GM18508 (cell line): Measurements from ENCODE around the gene WDR88.
"Not testable (repeated sequence)": the region's sequence is repeated elsewhere in the genome, so short reads cannot be mapped to it uniquely, and the experiment has no call there.

Experiments used
- ATAC-seq: cut with Tn5 transposase; IDR thresholded peaks from one replicate; pipeline ENCODE4 v1.9.1; 2021; ENCODE audit warnings: moderate number of reproducible peaks; ENCODE audit not compliant: insufficient read depth, unreplicated experiment

WDR88 gene

GRCh38 chr19:33208904-33209849 is 77.3 kb downstream of the WDR88 start:
- no peak for ATAC-seq

GRCh38 chr19:33209850-33210230 is 77.9 kb downstream of the WDR88 start:
- ATAC-seq = not testable (repeated sequence)

GRCh38 chr19:33210266-33210940 is 78.5 kb downstream of the WDR88 start:
- ATAC-seq = no peak

GRCh38 chr19:33211794-33212435 is 80.0 kb downstream of the WDR88 start:
- ATAC-seq = no peak

- no peak for ATAC-seq
Measured at GRCh38 chr19:33212436-33213172, 80.7 kb downstream of the WDR88 start.

- ATAC-seq = no peak
Measured at GRCh38 chr19:33214596-33214995, 82.7 kb downstream of the WDR88 start.

GRCh38 chr19:33215438-33216197 is 83.7 kb downstream of the WDR88 start:
- no peak for ATAC-seq

- ATAC-seq = no peak
Measured at GRCh38 chr19:33216198-33216830, 84.4 kb downstream of the WDR88 start.

- no peak for ATAC-seq
Measured at GRCh38 chr19:33217881-33218280, 86.0 kb downstream of the WDR88 start.

GRCh38 chr19:33219261-33219815 is 87.4 kb downstream of the WDR88 start:
- no peak for ATAC-seq

GRCh38 chr19:33220115-33220514 is 88.2 kb downstream of the WDR88 start:
- ATAC-seq = no peak

- ATAC-seq = no peak
Measured at GRCh38 chr19:33220735-33221134, 88.8 kb downstream of the WDR88 start.

- no peak for ATAC-seq
Measured at GRCh38 chr19:33221638-33222037, 89.7 kb downstream of the WDR88 start.

- not testable (repeated sequence) for ATAC-seq
Measured at GRCh38 chr19:33222255-33222654, 90.3 kb downstream of the WDR88 start.

GRCh38 chr19:33224694-33225457 is 93.0 kb downstream of the WDR88 start:
- no peak for ATAC-seq
